ENCODE measurements around the gene ABCA10.
"Not testable (repeated sequence)": the region's sequence is repeated elsewhere in the genome, so short reads cannot be mapped to it uniquely, and the experiment has no call there.

ABCA10 gene

GRCh38 chr17:69228018-69228417 lies 606 bp downstream of the ABCA10 start:
- DNase-seq, result no peak

DNA sequence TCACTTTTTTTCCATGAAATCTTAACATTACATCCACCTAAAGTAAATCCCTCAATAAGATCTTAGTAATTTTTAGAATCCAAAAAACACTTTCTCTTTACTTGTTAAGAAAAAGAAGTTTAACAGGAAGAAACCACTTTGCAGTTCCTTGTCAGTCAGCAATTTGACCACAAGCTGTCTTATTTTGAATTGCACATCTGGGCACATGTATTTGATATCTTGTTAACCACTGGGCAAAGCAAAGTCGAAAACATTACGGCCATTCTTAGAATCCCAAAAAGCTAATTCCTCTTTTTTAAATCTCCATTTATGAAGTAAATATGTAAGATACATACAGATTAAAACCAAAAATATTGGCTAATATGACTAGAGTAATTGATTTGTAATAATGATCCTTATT lies 1.1 kb downstream of the ABCA10 start:
- no peak for DNase-seq

- no peak for DNase-seq
Measured at GRCh38 chr17:69223809-69224208, 4.8 kb downstream of the ABCA10 start.

- DNase-seq, result no peak
Measured at GRCh38 chr17:69222707-69223258, 5.8 kb downstream of the ABCA10 start.

DNA sequence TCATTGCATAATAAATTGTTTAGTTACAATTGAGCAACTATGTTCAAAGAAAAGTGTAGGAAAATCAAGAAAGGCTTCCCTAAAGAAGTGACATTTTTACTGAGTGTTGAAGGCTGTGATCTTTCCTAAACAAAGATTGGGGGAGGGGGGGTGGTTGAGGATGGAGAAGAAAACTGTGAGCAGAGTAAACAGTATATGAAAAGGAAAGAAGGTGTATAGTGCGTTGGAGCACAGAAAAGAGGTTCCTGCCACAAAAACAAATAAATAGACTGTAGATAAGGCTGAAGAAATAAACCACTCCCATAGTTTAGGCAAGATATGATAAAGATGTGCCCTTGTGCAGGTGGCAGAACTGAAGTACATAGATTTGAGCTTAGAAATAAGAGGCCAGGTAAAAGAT lies 8.5 kb downstream of the ABCA10 start:
- no peak for DNase-seq

GRCh38 chr17:69218986-69219385 lies 9.6 kb downstream of the ABCA10 start:
- no peak for DNase-seq

DNA sequence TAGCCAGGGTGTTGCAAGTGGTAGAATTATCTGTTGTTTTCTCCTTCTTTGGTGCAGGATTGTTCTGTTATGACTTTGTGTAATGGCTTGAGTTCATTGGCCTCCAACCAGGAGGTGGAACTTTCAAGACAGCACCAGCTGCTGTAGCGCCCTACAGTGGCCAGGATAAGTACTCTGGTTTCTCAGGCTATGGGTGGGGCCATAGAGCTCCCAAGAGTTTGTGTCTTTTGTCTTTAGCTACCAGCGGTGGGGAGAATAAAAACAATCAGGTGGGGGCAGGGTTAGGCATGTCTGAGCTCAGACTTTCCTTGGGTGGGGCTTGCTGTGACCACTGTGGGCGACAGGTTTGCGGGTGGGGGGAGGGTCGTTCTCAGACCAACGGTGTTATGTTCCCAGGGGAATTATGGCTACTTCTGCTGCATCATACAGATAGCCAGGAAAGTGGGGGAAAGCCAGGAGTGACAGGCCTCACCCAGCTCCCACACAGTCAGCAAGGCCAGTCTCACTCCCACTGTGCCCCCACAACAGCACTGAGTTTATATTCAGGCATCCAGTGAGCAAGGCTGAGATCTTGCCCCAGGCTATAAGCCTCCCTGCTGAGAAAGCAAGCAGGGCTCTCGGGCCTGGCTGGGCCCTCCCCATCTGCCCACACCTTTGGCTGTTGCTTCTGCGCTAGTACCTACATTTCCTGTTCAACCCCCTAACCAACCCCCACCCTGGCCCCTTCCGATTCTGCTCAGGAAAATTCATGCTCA lies 15.4 kb downstream of the ABCA10 start:
- no peak for DNase-seq

DNA sequence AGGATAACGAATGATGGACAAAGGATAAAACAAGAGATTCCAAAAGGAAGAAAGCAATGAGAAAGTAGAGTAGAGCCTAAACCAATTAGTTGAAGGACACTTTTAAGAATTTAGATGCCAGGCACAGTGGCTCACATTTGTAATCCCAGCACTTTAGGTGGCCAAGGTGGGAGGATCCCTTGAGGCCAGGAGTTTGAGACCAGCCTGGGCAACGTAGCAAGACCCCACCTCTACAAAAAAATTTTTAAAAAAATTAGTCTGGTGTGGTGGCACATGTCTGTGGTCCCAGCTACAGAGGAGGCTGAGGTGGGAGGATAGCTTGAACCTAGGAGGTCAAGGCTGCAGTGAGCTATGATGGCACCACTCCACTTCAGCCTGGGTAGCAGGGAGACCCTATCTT lies 20.0 kb downstream of the ABCA10 start:
- DNase-seq, result no peak

- no peak for DNase-seq
Measured at GRCh38 chr17:69207151-69207550, 21.5 kb downstream of the ABCA10 start.

DNA sequence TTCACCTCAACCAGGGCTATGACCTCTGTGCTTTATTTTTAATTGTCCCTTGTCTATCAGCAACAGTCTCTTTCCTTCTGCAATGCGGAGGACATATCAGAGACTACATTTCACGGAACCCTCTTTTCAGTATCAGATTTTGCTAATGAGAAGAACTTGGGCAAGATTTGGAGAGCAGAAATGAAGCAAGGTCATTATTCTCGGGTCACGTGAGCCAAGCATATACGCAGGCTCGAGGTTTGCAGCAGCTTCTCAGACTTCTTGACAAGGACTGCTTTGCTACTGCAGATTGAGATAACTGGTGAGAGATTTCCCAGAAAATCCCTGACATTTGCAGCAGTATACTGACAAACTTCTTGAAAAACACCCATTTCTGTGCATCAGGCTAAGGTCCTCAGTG lies 30.4 kb downstream of the ABCA10 start:
- DNase-seq, result no peak

DNA sequence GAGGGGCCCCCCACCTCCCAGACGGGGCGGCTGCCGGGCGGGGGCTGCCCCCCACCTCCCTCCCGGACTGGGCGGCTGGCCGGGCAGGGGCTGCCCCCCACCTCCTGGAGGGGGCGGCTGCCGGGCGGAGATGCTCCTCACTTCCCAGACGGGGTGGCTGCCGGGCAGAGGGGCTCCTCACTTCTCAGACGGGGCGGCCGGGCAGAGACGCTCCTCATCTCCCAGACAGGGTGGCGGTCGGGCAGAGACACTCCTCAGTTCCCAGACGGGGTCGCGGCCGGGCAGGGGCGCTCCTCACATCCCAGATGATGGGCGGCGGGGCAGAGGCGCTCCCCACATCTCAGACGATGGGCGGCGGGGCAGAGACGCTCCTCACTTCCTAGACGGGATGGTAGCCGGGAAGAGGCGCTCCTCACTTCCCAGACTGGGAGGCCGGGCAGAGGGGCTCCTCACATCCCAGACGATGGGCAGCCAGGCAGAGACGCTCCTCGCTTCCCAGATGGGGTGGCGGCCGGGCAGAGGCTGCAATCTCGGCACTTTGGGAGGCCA lies 32.4 kb downstream of the ABCA10 start:
- DNase-seq, result not testable (repeated sequence)

GRCh38 chr17:69192754-69193153 lies 35.9 kb downstream of the ABCA10 start:
- no peak for DNase-seq

DNA sequence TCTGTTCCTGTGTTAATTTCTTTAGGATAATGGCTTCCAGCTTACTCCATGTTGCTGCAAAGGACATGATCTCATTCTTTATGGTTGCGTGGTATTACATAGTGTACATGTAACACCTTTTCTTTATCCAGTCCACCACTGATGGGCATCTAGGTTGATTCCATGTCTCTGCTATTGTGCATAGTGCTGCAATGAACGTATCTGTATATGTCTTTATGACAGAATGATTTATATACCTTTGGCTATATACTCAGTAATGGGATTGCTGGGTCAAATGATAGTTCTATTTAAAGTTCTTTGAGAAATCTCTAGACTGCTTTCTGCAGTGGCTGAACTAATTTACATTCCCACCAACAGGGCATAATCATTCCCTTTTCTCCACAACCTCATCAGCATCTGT lies 39.8 kb downstream of the ABCA10 start:
- DNase-seq, result no peak

GRCh38 chr17:69188064-69188463 lies 40.6 kb downstream of the ABCA10 start:
- no peak for DNase-seq

DNA sequence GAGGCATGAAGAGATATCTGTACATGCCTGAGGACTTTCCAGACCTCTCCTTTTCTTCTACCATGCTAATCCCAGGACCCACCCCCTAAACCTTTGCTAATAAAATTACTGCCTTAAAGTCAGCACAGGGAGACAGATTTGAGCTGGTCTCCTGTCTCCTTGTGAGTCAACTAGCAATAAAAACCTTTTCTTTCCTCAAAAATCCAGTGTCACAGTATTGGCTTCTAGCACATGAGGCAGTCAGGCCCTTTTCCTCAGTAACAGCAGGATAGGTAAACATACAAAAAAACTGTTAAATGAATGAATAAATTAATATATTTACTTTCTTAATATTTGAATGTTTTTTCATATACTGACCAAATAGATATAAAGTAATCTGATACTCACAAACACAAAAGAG lies 41.3 kb downstream of the ABCA10 start:
- DNase-seq, result no peak

DNA sequence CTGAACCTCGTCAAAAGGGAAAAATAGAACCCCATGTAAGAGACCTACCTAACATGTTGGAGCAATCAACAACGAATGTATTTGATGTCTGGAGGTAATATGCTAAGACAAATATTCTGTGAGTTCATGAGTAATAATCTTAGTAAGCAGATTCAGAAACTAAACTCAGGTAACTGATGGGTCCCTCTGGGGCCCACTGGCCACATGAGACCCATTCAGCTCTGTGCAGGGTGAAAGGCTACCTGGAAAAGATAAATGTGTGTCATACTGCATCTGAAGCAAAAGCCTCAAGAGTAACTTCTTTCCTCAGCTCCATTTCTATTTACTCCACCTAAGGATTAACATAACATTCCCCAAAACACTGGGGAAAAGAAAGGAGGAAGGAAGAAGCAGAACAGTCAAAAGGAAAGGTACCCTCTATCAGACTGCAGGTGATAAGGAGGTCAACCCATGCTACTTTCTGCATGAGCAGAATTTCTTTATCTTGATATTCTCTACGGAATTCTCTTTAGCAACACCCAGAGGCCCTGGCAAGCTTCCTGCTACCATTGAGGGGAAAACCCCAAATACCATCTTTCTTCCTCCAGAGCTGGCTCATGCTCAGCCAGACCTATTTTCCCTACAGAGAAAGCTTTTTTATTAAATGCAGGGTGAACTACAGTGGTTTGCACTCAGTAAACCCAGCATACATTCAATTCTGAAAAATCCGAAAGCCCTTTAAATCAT lies 49.2 kb downstream of the ABCA10 start:
- no peak for DNase-seq

- DNase-seq, result no peak
Measured at GRCh38 chr17:69176457-69176795, 52.2 kb downstream of the ABCA10 start.

- peak; percentile 42 for DNase-seq
Measured at GRCh38 chr17:69175625-69176456, 52.8 kb downstream of the ABCA10 start.

- DNase-seq, result no peak
Measured at GRCh38 chr17:69175262-69175624, 53.4 kb downstream of the ABCA10 start.

DNA sequence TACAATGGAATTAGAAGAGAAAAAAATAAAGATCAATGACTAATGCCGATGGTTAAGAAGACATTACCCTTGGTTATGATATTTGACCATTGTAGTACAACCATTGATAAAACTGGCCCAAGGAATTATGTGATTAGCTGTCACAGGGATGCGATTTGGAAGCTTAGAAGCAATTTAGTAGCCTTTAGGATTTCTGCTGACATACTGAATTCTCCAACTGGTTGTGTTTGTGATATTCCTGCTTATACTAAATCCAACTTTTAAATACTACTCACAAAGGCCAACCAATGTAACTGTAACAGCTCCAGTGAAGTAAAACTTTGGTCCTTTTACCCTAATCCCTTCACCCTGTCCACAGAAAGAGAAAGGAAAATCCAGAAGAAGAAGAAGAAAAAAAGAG lies 55.5 kb downstream of the ABCA10 start:
- DNase-seq, result no peak

GRCh38 chr17:69170377-69170776 lies 58.2 kb downstream of the ABCA10 start:
- DNase-seq, result no peak

DNA sequence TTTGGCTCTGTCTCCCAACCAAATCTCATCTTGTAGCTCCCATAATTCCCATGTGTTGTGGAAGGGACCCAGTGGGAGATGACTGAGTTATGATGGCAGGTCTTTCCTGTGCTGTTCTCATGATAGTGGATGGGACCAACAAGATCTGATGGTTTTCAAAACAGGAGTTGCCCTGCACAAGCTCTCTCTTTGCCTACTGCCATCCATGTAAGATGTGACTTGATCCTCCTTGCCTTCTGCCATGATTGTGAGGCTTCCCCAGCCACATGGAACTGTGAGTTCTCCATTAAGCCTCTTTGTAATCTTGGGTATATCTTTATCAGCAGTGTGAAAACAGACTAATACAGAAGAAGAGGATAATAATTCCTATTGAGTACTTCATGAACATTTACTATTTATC lies 60.0 kb downstream of the ABCA10 start:
- DNase-seq, result not testable (repeated sequence)

DNA sequence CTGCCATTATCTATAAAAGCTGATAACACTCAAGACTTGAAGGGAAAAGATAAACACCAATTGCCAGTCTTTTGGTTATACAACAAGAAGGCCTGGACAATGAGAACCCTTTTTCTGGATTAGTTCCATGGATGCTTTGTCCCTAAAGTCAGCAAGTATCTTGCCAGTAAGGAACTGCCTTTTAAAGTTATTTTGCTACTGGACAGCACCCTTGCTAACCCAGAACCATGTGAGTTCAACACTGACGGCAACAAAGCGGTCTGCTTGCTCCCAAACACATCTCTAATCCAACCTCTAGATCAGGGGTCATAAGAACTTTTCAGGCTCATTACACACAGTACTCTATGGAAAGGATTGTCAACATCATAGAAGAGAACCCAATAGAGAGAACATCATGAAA lies 61.7 kb downstream of the ABCA10 start:
- no peak for DNase-seq

All from CD4-positive, alpha-beta T cell treated with Interleukin-15 for 1 hour (primary cell).